DOHH2 (cell line): ENCODE measurements around the gene PRMT2.

ENCODE experiments used
- CTCF ChIP-seq: fragments of 200-600 bp; sonication (generic); IDR thresholded peaks from one replicate; pipeline ENCODE4 v1.5.1; 2014; ENCODE audit warnings: antibody characterized with exemption, mild to moderate bottlenecking, low read depth, low read length; ENCODE audit not compliant: poor library complexity, severe bottlenecking
- EZH2phosphoT487 ChIP-seq: fragments of 200-600 bp; sonication (generic); IDR thresholded peaks from 2 replicates; pipeline ENCODE4 v1.6.1; 2017; ENCODE audit warnings: borderline replicate concordance, mild to moderate bottlenecking, antibody characterized with exemption, low read length, moderate library complexity, mixed read lengths

DNA sequence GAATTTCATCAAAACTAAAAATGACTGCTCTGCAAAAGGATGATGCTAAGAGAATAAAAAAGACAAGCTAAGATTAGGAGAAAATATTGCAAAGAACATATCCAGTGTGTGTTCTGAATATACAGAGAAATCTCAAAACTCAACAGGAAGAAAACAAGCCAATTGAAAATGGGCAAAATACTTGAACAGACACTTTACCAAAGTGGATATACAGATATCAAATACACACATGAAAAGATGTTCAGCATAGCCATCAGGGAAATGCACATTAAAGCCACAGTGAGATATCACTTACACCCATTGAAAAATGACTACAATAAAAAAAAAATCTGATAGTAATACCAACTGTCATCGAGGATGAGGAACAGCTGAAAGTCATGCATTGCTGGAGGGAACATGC lies 21.3 kb downstream of the PRMT2 start:
- TF ChIP-seq CTCF (no peak), EZH2phosphoT487 (no peak)
